ENCODE data around the gene PCDHGC4. TPM values are rescaled to one million over a fixed set of nuclear protein-coding genes. Genes with fewer than 3 reads are reported as not detected.
A peak's percentile ranks its signal among the peaks of the same experiment; 100 is the strongest.

The PCDHGC4 gene
- total RNA-seq, 2 donors from 2014 or later: 0.35 to 0.64 TPM

DNA sequence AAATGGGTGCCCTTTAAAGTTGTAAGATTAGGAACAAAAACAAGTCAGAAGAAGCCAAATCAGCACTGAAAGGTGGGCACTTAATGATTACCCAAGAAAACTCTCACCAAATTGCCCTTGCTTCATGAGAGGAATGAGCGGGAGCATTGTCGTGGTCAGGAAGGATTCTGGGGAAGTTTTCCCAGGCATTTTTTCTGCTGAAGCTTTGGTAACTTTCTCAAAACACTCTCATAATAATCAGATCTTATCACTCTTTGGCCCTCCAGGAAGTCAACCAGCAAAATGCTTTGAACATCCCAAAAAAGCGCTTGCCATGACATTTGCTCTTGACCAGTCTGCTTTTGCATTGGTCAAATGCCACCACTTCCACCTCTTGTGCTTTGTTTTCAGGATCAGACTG, 19.5 kb upstream of the PCDHGC4 start:
- no peak overlapping the region for H3K4me3 ChIP-seq
- H3K27me3 ChIP-seq: no peaks in the 10 kb centered on the region
- H3K9ac ChIP-seq (ENCODE audit: low read depth in 2 of 2, low read length in 2 of 2): no peak overlapping the region
- intact Hi-C loops (cut with DNase I): no loop called here
- TF ChIP-seq CTCF (IDR thresholded peaks at IDR 0.05): no peak
- no peaks in the 10 kb centered on the region for H3K36me3 ChIP-seq
- no peak for DNase-seq
- H3K27ac ChIP-seq: no peak overlapping the region
- no peaks in the 10 kb centered on the region for H3K4me1 ChIP-seq
- H3K9me3 ChIP-seq: no peaks in the 10 kb centered on the region

DNA sequence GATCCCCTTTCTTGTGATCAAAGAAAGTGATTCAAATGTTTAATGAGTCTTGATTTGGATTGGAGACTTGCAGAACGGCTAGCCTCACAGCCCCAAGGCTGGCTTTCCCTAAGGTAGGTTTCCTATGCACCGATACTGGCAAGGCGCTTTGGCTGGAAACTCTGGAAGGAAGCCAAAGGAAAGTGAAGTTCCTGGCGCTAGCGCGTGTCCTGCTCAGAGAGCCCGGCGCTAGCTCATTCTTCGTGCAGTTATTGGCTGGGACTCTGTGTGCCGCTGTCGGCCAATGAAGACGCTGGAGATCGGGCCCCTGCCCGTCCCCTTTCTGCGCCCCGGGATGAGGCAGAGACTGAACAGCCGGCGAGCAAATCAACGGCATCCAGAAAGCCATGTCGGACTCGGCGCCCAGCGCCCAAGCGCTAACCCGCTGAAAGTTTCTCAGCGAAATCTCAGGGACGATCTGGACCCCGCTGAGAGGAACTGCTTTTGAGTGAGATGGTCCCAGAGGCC, 9.2 kb upstream of the PCDHGC4 start, which contains the start of gene PCDHGC3:
PCDHGC3 (plus strand) TSS at position 342 of the 507 bp plus-strand sequence; CDS start at position 493, 151 bp downstream.
- H3K9me3 ChIP-seq: no peaks in the 10 kb centered on the region
- H3K36me3 ChIP-seq: no peaks in the 10 kb centered on the region
- DNase-seq: peak; percentile 90
- no peaks in the 10 kb centered on the region for H3K4me1 ChIP-seq
- intact Hi-C loops (cut with DNase I): loop anchor here (5.0 kb wide), 1 partner anchor 42 kb away; no protein-coding TSS in a partner anchor
- H3K9ac ChIP-seq (ENCODE audit: low read depth in 2 of 2, low read length in 2 of 2): peak within 1 kb of the TSS; percentile 72 to 79
- peak; percentile 26 for TF ChIP-seq CTCF (IDR thresholded peaks at IDR 0.05)
- H3K27me3 ChIP-seq: no peaks in the 10 kb centered on the region
- H3K27ac ChIP-seq: peak within 1 kb of the TSS; percentile 55
- peak within 1 kb of the TSS; percentile 46 for H3K4me3 ChIP-seq

DNA sequence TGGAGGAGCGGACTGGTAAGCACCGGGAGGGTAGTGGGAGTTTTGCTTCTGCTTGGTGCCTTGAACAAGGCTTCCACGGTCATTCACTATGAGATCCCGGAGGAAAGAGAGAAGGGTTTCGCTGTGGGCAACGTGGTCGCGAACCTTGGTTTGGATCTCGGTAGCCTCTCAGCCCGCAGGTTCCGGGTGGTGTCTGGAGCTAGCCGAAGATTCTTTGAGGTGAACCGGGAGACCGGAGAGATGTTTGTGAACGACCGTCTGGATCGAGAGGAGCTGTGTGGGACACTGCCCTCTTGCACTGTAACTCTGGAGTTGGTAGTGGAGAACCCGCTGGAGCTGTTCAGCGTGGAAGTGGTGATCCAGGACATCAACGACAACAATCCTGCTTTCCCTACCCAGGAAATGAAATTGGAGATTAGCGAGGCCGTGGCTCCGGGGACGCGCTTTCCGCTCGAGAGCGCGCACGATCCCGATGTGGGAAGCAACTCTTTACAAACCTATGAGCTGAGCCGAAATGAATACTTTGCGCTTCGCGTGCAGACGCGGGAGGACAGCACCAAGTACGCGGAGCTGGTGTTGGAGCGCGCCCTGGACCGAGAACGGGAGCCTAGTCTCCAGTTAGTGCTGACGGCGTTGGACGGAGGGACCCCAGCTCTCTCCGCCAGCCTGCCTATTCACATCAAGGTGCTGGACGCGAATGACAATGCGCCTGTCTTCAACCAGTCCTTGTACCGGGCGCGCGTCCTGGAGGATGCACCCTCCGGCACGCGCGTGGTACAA, 8.5 kb upstream of the PCDHGC4 start:
- no peak for TF ChIP-seq CTCF (IDR thresholded peaks at IDR 0.05)
- no peaks in the 10 kb centered on the region for H3K36me3 ChIP-seq
- no peaks in the 10 kb centered on the region for H3K27me3 ChIP-seq
- H3K4me1 ChIP-seq: no peaks in the 10 kb centered on the region
- H3K27ac ChIP-seq: peak overlapping the region; percentile 55
- H3K4me3 ChIP-seq: peak overlapping the region; percentile 46
- no peaks in the 10 kb centered on the region for H3K9me3 ChIP-seq
- intact Hi-C loops (cut with DNase I): loop anchor here (5.0 kb wide), 1 partner anchor 41 kb away; no protein-coding TSS in a partner anchor
- H3K9ac ChIP-seq (ENCODE audit: low read depth in 2 of 2, low read length in 2 of 2): peak overlapping the region; percentile 72 to 79
- peak; percentile 63 for DNase-seq

- H3K27ac ChIP-seq: no peak overlapping the region
- intact Hi-C loops (cut with DNase I): loop anchor here (5.0 kb wide), 1 partner anchor 40 kb away; no protein-coding TSS in a partner anchor
Observed at GRCh38 chr5:141477044-141477575, 7.7 kb upstream of the PCDHGC4 start.

More at GRCh38 chr5:141477044-141477575, 7.7 kb upstream of the PCDHGC4 start:
- Histone ChIP-seq H3K9ac (ENCODE audit: low read depth in 2 of 2, low read length in 2 of 2) (peak overlapping the region; percentile 72 to 79), H3K27me3 (no peaks in the 10 kb centered on the region), H3K4me3 (peak overlapping the region; percentile 46), H3K4me1 (no peaks in the 10 kb centered on the region), H3K9me3 (no peaks in the 10 kb centered on the region), H3K36me3 (no peaks in the 10 kb centered on the region)
- TF ChIP-seq CTCF (IDR thresholded peaks at IDR 0.05): no peak
- DNase-seq: no peak

All from colonic mucosa (tissue), 4 donors.